ENCODE measurements around the gene DEPP1.

DEPP1 gene

DNA sequence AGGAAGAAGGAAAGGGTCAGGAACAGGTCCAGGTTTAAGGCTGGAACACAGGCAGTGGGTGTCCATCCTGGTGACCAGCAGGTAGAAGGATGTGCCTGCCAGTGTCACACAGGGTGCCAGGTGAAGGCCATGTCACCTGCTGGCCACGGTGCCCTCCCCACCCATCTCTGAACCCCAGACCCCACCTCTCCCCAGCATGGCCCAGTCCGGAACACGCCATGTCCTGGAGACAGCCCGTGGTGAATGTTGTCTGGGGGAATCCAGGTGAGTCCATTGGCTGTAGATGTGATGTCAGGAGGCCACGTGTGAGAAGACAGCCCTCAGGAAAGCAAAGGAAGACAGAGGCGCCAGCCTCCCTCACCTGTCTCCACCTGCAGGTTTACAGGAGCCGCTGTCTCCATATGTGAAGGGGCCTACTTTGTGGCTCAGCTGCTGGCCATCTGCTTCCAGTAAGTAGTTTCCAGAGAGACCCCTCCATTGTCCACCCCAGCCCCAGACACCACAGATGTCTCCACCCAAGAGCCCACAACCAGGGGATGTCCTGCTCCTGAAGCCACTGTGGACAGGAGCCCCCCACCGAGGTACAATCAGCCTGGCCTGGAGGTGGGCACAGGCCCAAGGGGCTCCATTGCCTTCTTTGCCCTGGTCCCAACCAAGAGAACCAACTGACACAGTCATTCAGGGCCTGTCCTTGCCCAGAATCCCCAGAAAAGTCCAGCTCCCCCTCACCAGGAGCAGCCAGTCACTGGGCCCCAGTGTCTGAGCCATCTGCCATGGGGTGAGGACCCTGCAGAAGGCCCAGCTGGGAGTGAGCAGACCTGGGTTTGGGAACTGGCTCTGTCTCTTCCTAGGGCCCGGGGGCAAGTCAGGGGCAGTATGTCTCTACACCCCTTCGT lies 46.7 kb downstream of the DEPP1 start:
- DNase-seq = no peak

DNA sequence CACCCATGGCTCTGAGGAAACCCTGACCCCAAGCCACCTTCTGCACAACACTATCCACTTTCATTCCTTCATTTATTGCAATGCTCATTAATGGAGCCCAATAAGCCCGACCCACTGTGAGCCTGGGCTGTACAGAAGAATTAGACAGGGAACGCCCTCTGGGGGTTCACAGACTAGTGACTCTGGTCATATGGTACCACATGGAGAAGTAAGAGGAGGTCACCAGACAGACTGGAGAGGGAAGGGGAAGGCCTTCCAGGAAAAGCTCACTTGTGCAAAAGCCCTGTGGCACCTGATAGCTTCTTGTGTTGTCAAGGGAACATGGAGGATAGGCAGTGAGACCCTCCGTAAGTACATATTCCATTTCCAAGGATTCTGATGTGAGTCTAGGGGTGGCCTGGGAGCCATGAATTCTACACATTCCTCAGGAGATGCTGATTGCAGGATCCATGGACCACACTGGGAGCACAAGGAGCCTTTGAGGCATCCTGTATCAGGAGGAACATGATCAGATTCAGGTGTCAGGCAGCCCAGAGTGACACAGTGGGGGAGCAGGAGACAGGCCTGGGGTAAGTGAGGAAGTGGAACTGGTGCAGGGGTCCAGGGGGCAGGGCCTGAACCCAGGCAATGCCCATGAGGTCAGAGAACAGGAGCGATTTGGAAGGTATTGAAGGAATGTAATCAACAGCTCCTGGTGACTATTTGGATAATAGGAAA lies 47.5 kb downstream of the DEPP1 start:
- peak in 2 of 3 donors; percentile 40 to 55 for DNase-seq

DNA sequence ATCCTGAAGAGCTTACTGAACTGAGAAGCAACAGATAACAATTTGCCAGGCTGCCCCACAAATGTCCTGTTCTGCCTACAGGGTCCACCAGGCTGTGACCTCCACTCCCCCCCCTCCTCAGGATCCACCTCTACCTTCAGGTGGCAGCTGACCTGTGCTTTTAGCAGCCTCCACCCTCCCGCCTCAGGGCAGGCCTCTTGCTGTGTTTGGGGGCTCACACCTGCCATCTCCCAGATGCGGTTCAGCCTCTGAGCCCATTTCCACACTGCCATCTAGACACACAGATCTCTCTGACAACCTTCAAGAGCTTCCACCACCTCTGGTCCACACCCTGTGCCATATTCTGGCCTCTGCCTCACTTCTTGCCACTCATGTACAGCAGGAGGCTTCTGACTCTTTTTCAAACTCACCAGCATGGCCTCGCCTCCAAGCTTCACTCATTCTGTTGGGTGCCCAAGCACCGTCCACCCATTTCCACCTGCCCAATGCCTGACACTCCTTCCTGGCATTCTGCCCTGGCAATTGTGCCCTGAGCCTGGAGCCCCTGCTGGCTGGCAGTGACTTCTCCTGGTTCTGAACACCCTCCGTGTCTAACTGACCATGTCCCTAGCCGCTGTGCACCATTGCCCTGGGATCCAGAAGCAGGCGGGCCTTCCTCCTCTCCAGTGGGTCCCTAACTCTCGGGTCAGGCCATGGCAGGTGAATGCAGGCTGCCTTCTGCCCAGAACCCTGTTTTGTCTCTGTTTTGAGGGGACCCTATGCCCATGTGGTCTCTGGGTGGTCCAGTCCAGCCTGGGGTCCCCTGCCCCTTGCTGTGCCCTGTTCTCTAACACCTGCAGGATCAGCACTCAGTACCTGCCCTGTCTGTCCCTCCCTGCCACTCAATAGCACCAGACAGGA lies 49.0 kb downstream of the DEPP1 start:
- DNase-seq = no peak

DNA sequence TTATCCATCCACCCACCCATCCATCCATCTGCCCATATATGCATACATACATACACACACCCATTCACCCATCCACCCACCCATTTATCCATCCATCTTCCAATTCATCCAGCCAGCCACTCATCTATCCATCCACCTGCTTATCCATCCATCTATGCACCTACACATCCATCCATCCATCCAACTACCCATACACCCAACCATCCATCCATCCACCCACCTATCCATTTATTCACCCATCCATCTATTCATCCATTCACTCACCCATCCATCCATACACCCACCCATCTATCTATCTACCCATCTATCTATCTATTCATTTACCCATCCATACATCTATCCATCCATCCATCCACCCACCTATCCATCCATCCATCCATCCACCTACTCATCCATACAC lies 50.1 kb downstream of the DEPP1 start:
- no peak for DNase-seq

DNA sequence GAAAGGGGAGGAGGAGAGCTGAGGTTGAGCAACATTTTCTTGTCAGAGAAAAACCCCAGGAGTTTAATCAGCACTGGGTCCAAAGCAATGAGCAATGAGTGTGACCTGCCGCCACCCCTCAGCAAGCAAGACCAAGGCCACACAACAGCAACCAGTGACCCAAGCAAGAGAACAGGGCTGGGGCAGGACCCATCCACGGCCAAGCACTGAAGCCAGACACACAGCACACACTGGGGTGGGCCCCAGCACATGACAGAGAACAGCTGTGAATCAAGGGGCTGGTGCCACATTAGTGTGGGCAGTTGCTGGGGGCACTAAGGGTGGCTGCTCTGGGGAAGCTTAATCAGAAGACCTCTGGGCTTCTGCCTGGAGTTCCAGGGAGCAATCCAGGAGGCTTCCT lies 51.3 kb downstream of the DEPP1 start:
- peak; percentile 72 to 78 (median 76) for DNase-seq

DNA sequence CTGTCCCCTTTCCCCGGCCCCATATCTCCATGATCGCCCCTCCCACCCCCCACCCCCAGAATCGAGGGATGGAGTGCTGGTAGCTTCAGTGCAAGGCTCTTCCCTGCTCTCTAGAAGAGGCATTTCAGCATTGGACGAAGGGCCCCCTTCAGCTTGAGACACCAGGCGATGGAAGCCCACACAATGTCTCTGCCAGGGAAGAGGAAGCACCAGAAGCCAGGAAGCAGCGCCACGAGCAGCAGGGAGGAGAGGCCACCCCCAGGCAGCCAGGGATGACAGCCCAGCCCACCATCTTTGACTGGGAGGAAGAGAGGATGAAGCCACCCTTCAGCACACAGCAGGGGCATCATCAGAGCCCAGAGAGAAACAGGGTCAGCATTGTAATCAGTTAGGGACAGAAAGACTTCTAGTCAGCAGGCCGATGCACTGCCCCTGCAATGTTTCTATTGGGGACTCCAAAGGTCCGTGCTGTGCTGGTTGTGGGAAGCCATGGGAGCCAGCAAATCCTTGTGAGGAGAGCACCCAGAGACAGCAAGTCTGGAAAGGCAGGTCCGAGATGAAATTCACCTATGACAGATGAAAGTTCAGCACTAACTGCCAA lies 51.8 kb downstream of the DEPP1 start:
- DNase-seq = peak; percentile 39 to 59 (median 53)

All from suppressor macrophage treated with lipopolysaccharide for 1 hour (primary cell).